Inflammatory macrophage (primary cell): ENCODE data around the gene KIAA1586.
A peak's percentile ranks its signal among the peaks of the same experiment; 100 is the strongest.
"Not testable (repeated sequence)": the region's sequence is repeated elsewhere in the genome, so short reads cannot be mapped to it uniquely, and the experiment has no call there.

ENCODE experiments used
- DNase-seq, 2 donors: peaks; one replicate each; pipeline ENCODE4 v3.0.0-alpha.2; 2020 to 2022
- total RNA-seq, 18 experiments: gene quantifications; one replicate each; lab custom pipeline; 2026; ENCODE audit warnings: mixed read lengths in 6 of 18, inconsistent platforms in 2 of 18; lab: John Stamatoyannopoulos, UW

The KIAA1586 gene
- 3.2 to 19.3 (median 8.9) reads per million in 18 experiments for total RNA-seq

- DNase-seq = peak; percentile 85 to 90
These were observed at the start of gene KIAA1586 for GRCh38 chr6:57046332-57047256. TSS of gene KIAA1586 (plus strand) at chr6:57046693. CDS start at chr6:57046756, 63 bp downstream.

GRCh38 chr6:56999049-56999448, 47.4 kb upstream of the KIAA1586 start:
- DNase-seq = no peak

GRCh38 chr6:56999748-57000147, 46.7 kb upstream of the KIAA1586 start:
- not testable (repeated sequence) for DNase-seq

- DNase-seq = no peak
These were observed 44.3 kb upstream of the KIAA1586 start for GRCh38 chr6:57002197-57002596.

- DNase-seq = no peak
These were observed 42.2 kb upstream of the KIAA1586 start for GRCh38 chr6:57004292-57004691.

GRCh38 chr6:57006101-57006500, 40.4 kb upstream of the KIAA1586 start:
- DNase-seq = no peak

GRCh38 chr6:57008069-57008468, 38.4 kb upstream of the KIAA1586 start:
- DNase-seq = not testable (repeated sequence)

GRCh38 chr6:57013521-57013926, 33.0 kb upstream of the KIAA1586 start:
- no peak for DNase-seq

- DNase-seq = no peak
These were observed 29.4 kb upstream of the KIAA1586 start for GRCh38 chr6:57017069-57017468.

GRCh38 chr6:57017841-57018240, 28.7 kb upstream of the KIAA1586 start:
- DNase-seq = no peak

GRCh38 chr6:57019434-57019833, 27.1 kb upstream of the KIAA1586 start:
- no peak for DNase-seq

GRCh38 chr6:57021086-57021720, 25.3 kb upstream of the KIAA1586 start:
- peak; percentile 3 to 54 for DNase-seq

- DNase-seq = no peak
These were observed 22.2 kb upstream of the KIAA1586 start for GRCh38 chr6:57024321-57024720.

GRCh38 chr6:57024775-57025174, 21.7 kb upstream of the KIAA1586 start:
- no peak for DNase-seq

GRCh38 chr6:57026001-57026400, 20.5 kb upstream of the KIAA1586 start:
- no peak for DNase-seq

- no peak for DNase-seq
These were observed 19.2 kb upstream of the KIAA1586 start for GRCh38 chr6:57027301-57027700.

- DNase-seq = no peak
These were observed 17.3 kb upstream of the KIAA1586 start for GRCh38 chr6:57029213-57029612.

GRCh38 chr6:57033228-57033627, 13.3 kb upstream of the KIAA1586 start:
- no peak for DNase-seq

GRCh38 chr6:57035549-57035948, 10.9 kb upstream of the KIAA1586 start:
- DNase-seq = no peak

- no peak for DNase-seq
These were observed 7.6 kb upstream of the KIAA1586 start for GRCh38 chr6:57038906-57039305.

GRCh38 chr6:57040011-57040410, 6.5 kb upstream of the KIAA1586 start:
- no peak for DNase-seq

- DNase-seq = not testable (repeated sequence)
These were observed 2.4 kb upstream of the KIAA1586 start for GRCh38 chr6:57044061-57044460.

- DNase-seq = no peak
These were observed 1.9 kb upstream of the KIAA1586 start for GRCh38 chr6:57044568-57044967.

- DNase-seq = not testable (repeated sequence)
These were observed 728 bp downstream of the KIAA1586 start for GRCh38 chr6:57047257-57047585.
